ENCODE data around the gene BTD. TPM values are rescaled to one million over a fixed set of nuclear protein-coding genes. Genes with fewer than 3 reads are reported as not detected.

BTD gene
- total and polyA plus RNA-seq, 5 experiments from 2014 or later, result 11.5 to 17.4 (median 14.7) TPM

GRCh38 chr3:15685927-15686326 is 84.4 kb downstream of the BTD start:
- Mint-ChIP-seq H3K4me1 (peaks cover 0 to 15% (median 2%) of the 10 kb centered on the region in 4 donors), H3K36me3 (peaks cover 0 to 74% (median 35%) of the 10 kb centered on the region in 3 donors), H3K4me3 (peak overlapping the region in 1 of 10 donors; percentile 13), H3K9me3 (no peaks in the 10 kb centered on the region), H3K27ac (peak overlapping the region in 1 of 10 donors; percentile 47), H3K27me3 (no peaks in the 10 kb centered on the region)
- DNase-seq (no peak), ATAC-seq (no peak)
- POLR2A ChIA-PET, result no interaction called here

DNA sequence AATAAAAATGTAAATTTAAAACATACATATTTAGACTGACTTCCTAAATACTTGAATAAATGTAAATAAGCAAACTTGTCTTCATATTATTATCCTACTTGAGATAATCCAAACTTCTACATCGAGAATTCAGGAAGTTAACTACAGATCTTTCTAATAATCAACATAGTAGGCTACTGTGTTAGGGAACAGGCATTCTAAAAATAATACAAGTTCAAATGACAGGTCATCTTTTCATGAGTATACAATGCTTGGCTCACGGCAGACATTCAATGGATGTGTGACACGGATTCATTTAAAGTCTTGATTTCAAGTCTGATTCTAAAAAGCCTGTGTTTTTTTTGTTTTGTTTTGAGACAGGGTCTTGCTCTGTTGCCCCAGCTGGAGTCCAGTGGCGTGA is 88.7 kb downstream of the BTD start:
- H3K4me3 Mint-ChIP-seq, result no peak overlapping the region
- H3K4me1 Mint-ChIP-seq, result peaks cover 0 to 3% (median 2%) of the 10 kb centered on the region in 4 donors
- DNase-seq, result no peak
- H3K9me3 Mint-ChIP-seq, result no peaks in the 10 kb centered on the region
- POLR2A ChIA-PET, result no interaction called here
- no peaks in the 10 kb centered on the region for H3K27me3 Mint-ChIP-seq
- H3K27ac Mint-ChIP-seq, result no peak overlapping the region
- ATAC-seq, result no peak
- H3K36me3 Mint-ChIP-seq, result peaks cover 8 to 86% (median 36%) of the 10 kb centered on the region in 3 donors

DNA sequence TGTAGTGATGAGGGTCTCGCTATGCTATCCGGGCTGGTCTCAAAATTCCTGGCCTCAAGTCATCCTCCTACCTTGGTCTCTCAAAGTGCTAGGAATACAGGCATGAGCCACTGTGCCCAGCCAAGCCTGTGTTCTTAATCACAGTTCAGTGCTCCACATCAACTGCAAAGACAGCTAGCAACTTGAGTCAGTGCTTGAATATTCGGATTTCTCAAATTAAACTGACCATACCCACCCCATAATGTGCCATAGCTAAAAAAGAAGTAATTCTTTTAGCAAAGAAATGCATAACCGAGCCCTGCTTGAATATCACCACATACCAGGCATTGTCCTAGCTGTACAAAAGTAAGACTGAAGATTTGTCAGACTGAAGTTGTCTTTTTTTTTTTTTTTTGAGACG is 89.2 kb downstream of the BTD start:
- Mint-ChIP-seq H3K4me3 (no peak overlapping the region), H3K4me1 (peaks cover 0 to 3% (median 2%) of the 10 kb centered on the region in 4 donors), H3K27ac (peak overlapping the region in 2 of 10 donors; percentile 2 to 74), H3K9me3 (no peaks in the 10 kb centered on the region), H3K27me3 (no peaks in the 10 kb centered on the region), H3K36me3 (peaks cover 8 to 88% (median 35%) of the 10 kb centered on the region in 3 donors)
- DNase-seq, result no peak
- POLR2A ChIA-PET, result no interaction called here
- ATAC-seq, result no peak

DNA sequence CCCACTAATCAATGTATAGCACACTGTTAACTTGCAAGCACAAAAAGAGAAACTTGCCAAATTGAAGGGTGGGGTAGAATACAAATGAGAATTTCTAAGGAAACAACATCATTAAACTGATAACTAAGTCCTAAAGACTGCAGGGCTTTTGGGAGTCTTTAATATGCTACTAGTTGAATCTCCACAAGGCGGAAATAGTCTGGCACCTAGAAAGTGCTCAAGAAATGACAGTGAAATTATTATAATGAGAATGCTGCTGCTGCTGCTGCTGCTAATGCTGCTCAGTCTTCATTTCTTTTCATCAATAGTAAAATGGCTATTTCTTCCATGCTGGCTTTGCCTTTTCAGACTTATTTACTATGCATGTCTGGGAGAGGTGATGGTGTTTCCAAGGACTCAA is 91.8 kb downstream of the BTD start:
- H3K4me1 Mint-ChIP-seq, result peaks cover 0 to 1% (median 0%) of the 10 kb centered on the region in 4 donors
- POLR2A ChIA-PET, result no interaction called here
- no peaks in the 10 kb centered on the region for H3K9me3 Mint-ChIP-seq
- peak overlapping the region in 1 of 10 donors; percentile 44 for H3K27ac Mint-ChIP-seq
- H3K4me3 Mint-ChIP-seq, result no peak overlapping the region
- no peak for ATAC-seq
- H3K36me3 Mint-ChIP-seq, result peaks cover 8 to 82% (median 36%) of the 10 kb centered on the region in 3 donors
- DNase-seq, result no peak
- no peaks in the 10 kb centered on the region for H3K27me3 Mint-ChIP-seq

GRCh38 chr3:15694628-15695027 is 93.1 kb downstream of the BTD start:
- Mint-ChIP-seq H3K27me3 (no peaks in the 10 kb centered on the region), H3K9me3 (no peaks in the 10 kb centered on the region), H3K4me3 (no peak overlapping the region), H3K4me1 (no peaks in the 10 kb centered on the region), H3K27ac (no peak overlapping the region), H3K36me3 (peaks cover 8 to 78% (median 39%) of the 10 kb centered on the region in 3 donors)
- POLR2A ChIA-PET, result no interaction called here
- DNase-seq (no peak), ATAC-seq (no peak)

Small RNAs within 50 kb of the gene (microRNA-seq; reads per million reads assigned to microRNA genes)
- gene MIR3134 (ENCODE audit: borderline microRNAs expressed), result not detected

Other genes with a start within 250 kb of the BTD start
- gene METTL6, start 174.2 kb upstream of the BTD start, total RNA-seq, result 10 to 100 TPM; 15.6 to 16.9 TPM
- gene METTL6, start 174.2 kb upstream of the BTD start, polyA plus RNA-seq, result 10 to 100 TPM; 14.8 to 22.2 (median 18.3) TPM
- gene EAF1, start 174.1 kb upstream of the BTD start, total RNA-seq, result 10 to 100 TPM; 15.8 to 17.5 TPM
- 1 to 10 TPM; 4.6 to 7.7 (median 5.2) TPM for gene EAF1, start 174.1 kb upstream of the BTD start, polyA plus RNA-seq
- 1 to 10 TPM; 2.9 to 3.4 TPM for gene COLQ, start 80.0 kb upstream of the BTD start, total RNA-seq
- under 1 TPM in 2 of 3 donors, not detected in 1; 0.09 to 0.15 TPM for gene COLQ, start 80.0 kb upstream of the BTD start, polyA plus RNA-seq
- gene HACL1, start 176 bp upstream of the BTD start, total RNA-seq, result 10 to 100 TPM; 41.5 to 42.9 TPM
- gene HACL1, start 176 bp upstream of the BTD start, polyA plus RNA-seq, result 10 to 100 TPM; 31.7 to 33.8 (median 32.4) TPM
- gene ANKRD28, start 196.2 kb downstream of the BTD start, total RNA-seq, result 10 to 100 TPM; 32.7 to 38.0 TPM
- 10 to 100 TPM in 1 of 3 donors, 1 to 10 TPM in 2; 3.3 to 10.5 (median 7.1) TPM for gene ANKRD28, start 196.2 kb downstream of the BTD start, polyA plus RNA-seq